Stimulated activated CD4-positive, alpha-beta T cell treated with anti-CD3 and anti-CD28 coated beads, TNF-alpha, amount 100 ng/mL, for 1 hour (primary cell): ENCODE measurements around the gene MRPL20.
"Not testable (repeated sequence)": the region's sequence is repeated elsewhere in the genome, so short reads cannot be mapped to it uniquely, and the experiment has no call there.

Experiments used
- DNase-seq, 3 donors: peaks; one replicate each; pipeline ENCODE4 v3.0.0-alpha.2; 2020; ENCODE audit warnings: low read depth in 3 of 3, low spot score in 1 of 3

Gene MRPL20

GRCh38 chr1:1407636-1408318 lies 684 bp upstream of the MRPL20 start:
- DNase-seq = no peak

- no peak for DNase-seq
Observed at GRCh38 chr1:1406101-1406820, 832 bp downstream of the MRPL20 start.

GRCh38 chr1:1403653-1404052 lies 3.4 kb downstream of the MRPL20 start:
- DNase-seq = no peak

GRCh38 chr1:1402901-1403392 lies 4.1 kb downstream of the MRPL20 start:
- DNase-seq = not testable (repeated sequence)

- DNase-seq = no peak
Observed at GRCh38 chr1:1402072-1402900, 4.8 kb downstream of the MRPL20 start.

GRCh38 chr1:1401457-1402010 lies 5.6 kb downstream of the MRPL20 start:
- DNase-seq = no peak

- DNase-seq = no peak
Observed at GRCh38 chr1:1400576-1401456, 6.3 kb downstream of the MRPL20 start.

GRCh38 chr1:1399872-1400575 lies 7.1 kb downstream of the MRPL20 start:
- DNase-seq = no peak

GRCh38 chr1:1399187-1399871 lies 7.8 kb downstream of the MRPL20 start, which contains the start of gene CCNL2:
Gene CCNL2 (minus strand): TSS chr1:1399335. CDS start chr1:1399306, 29 bp downstream.
- peak; percentile 98 to 99 (median 98) for DNase-seq

- no peak for DNase-seq
Observed at GRCh38 chr1:1398677-1399186, 8.4 kb downstream of the MRPL20 start.

- DNase-seq = no peak
Observed at GRCh38 chr1:1397839-1398523, 9.1 kb downstream of the MRPL20 start.

- no peak for DNase-seq
Observed at GRCh38 chr1:1395166-1395565, 11.9 kb downstream of the MRPL20 start.

GRCh38 chr1:1394116-1394515 lies 13.0 kb downstream of the MRPL20 start:
- DNase-seq = no peak

GRCh38 chr1:1393428-1393827 lies 13.7 kb downstream of the MRPL20 start:
- no peak for DNase-seq

- no peak for DNase-seq
Observed at GRCh38 chr1:1393014-1393413, 14.1 kb downstream of the MRPL20 start.

- DNase-seq = no peak
Observed at GRCh38 chr1:1391225-1391624, 15.9 kb downstream of the MRPL20 start.

- no peak for DNase-seq
Observed at GRCh38 chr1:1390675-1391074, 16.4 kb downstream of the MRPL20 start.

- DNase-seq = no peak
Observed at GRCh38 chr1:1388078-1388472, 19.0 kb downstream of the MRPL20 start.
